EL (cell line): Measurements from ENCODE around the gene SLC35B1.
A peak's percentile ranks its signal among the peaks of the same experiment; 100 is the strongest.
"Not testable (repeated sequence)": the region's sequence is repeated elsewhere in the genome, so short reads cannot be mapped to it uniquely, and the experiment has no call there.

Experiments used
- DNase-seq: peaks from one replicate; pipeline ENCODE4 v3.0.0-alpha.2; 2016

SLC35B1 gene

DNA sequence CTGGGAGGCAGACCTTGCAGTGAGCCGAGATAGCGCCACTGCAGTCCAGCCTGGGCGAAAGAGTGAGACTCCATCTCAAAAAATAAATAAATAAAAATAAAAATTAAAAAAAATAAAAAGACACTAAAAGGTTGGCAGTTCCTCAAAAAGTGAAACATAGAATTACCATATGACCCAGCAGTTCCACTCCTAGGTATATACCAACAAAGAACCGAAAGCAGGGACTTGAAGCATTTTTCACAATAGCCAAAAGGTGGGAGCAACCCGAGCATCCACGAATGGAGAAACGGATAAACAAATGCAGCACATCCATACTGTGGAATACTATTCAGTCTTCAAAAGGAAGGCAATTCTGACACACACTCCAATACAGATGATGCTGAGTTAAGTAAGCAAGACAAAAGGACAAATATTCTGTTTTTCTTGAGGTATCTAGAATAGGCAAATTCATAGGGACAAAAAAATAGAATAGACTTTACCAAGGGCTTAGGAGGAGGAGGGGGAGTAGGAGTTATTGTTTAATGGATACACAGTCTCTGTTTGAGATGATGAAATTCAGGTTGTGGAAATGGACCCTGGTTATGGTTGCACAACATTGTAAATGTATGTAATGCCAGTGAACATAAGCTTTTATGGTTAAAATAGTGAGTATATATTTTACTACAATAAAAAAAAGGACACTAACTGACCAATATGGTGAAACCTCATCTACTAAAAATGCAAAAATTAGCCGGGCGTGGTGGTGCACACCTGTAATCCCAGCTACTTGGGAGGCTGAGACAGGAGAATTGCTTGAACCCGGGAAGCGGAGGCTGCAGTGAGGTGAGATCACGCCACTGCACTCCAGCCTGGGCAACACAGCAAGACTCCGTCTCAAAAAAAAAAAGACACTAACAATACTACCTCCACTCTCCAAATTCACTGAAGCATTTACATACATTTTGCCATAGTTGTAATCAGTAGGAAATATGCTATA lies 27.0 kb upstream of the SLC35B1 start:
- DNase-seq, result no peak

DNA sequence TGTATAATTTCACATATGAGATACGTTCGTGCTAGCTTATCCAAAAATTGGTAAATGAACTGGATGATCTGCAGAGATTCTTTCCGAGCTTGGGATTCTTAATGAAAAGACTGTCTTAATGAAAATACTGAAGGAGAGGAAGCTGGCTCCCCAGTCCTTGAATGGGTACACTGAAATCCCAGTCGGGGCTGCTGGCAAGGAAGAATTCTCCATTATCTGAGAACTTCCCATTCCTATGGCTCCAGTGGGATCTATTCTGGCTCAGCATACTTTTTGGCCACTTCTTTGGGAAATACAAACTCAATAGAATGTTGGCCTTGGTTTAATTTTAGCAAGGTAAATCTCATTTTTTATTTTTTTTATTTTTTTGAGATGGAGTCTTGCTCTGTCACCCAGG lies 23.7 kb upstream of the SLC35B1 start:
- no peak for DNase-seq

DNA sequence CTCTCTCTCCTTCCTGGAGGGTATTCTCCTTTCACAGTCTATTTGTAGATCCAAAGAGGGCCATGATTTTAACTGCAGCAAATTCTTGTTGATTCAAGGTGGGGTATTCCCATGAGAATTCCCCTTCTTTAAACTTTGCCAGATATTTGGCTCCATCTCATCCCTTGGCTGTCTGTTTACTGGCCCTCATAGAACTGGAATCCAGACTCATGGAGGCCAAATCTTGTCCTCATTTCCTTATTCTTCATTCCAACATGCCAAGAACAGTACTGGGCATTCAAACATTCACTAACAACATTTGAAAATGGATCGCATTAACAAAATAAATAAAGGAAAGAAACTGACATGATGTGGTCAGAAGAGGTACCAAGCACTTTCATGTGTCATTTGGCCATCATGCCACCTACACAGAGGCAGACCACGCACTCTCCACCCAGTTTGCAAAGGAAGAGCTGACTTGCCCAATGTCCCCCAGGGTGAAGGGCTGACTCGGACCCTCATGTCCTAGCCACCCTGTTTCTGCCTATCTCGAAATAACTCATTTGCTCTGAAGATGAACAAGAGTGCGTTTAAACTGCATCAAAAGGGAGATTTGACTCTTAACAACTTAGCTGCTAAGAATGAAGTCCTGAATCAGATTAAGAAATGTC lies 23.1 kb upstream of the SLC35B1 start:
- DNase-seq, result no peak

DNA sequence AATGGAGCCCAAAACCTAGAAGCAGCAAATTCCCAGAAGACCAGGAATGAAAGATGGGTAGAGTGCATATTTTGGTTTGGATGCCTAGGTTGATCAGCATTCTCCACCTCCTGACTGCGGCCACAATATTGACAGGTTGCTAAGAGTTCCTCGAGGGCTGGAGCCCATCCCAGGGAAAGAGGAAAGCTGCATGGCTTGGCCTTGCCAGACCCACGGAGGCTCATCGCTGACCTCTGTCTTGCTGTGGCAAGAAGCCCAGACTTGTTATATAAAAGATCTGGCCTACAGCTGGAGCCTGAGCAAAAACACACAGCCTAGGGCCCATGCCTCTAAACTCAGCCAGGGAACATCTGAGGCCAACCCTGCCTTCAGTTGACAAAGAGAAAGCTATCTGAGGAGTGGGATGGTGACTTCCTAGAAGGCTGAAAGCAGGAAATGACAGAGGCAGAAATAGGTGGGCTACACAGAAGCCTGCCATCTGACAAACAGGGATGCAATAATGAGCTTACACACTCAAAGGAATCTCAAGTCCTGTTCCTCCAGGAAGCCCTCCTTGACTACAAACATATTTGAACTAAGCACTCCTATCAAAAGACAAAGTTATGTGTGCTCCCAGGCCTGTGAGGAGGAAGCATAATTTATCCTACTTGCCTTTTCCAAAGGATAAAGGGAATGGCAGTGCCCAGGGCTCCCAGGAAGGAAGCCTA lies 22.5 kb upstream of the SLC35B1 start:
- DNase-seq, result peak; percentile 70

DNA sequence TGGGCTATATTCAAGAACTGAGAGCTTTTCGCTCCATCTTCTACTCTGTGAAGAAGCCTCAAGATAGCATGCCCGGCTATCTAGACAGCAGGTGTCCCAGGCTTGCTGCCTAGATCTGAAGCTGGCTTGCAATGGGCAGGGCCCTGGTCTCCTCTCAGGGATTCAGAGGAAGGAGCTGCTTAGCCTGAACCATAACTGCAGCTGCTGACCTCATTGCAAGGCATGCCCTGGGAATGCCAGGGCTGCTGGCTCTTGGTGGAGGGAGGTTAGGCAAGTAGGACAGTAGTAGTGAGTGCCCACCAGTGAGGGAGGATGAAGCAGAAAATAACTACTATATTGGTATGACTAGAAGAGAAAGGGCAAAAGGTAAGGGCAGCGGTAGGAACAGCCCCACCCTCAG lies 21.3 kb upstream of the SLC35B1 start:
- no peak for DNase-seq

DNA sequence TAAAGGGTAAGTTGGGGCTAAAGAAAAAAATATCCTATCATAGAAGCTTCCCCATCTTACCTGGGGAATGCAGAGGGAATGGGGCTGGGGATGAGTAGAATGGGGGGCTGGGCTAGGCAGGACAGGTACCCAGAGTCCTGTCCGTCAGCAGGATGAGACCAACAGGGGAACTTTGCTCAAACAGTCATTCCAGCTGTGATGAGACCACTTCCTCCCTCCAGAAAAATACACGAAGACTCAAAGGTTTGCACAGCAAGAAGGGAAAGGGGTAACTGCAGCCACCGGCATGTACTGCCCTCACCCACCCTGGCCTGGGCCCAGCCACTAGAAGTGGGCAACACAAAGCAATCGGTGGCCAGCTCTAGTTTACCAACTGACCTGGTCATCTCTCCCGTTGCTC lies 20.7 kb upstream of the SLC35B1 start:
- no peak for DNase-seq

DNA sequence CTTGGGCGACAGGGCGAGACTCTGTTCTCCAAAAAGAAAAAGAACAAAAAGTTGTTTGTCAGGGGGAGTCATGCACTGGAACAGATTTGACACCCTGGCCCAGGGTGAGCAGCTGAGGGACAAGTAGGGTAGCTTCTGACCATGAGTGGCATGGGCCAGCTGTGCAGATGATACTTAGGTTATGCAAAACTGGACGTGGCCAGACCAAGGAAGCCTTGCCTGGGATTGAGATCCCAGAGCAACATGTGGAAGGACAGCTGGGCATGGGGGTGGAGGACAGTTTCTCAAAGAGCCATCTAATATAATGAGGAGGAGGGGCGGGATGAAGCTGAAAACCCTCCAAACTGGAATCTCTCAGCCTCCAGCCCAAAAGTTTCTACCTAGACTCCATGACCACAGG lies 19.6 kb upstream of the SLC35B1 start:
- DNase-seq, result no peak

DNA sequence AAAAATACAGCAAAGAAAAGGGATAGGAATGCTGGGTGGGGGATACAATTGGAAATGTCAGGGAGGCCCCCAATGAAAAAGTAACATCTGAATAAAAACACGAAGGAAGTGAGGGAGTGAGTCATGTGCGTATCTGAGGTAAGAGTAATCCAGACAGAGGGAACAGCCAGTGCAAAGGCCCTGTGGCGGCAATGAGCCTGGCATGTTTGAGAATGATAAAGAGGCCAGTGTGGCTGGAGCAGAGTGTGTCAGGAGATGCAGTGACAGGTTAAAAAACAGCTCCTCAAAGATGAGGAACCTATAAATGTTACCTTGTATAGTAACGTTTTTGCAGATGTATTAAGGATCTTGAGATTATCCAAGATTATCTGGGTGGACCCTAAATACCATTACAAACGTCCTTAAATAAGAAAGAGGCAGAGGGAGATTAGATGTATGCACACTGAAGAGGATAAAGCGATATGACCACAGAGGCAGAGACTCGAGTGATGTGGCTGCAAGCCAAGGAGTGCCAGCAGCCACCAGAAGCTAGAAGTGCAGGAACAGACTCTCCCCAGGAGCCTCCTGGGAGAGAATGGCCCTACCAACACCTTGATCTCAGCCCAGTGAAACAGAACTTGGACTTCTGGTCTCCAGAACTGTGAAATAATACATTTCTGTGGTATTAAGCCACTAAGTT lies 17.8 kb upstream of the SLC35B1 start:
- no peak for DNase-seq

DNA sequence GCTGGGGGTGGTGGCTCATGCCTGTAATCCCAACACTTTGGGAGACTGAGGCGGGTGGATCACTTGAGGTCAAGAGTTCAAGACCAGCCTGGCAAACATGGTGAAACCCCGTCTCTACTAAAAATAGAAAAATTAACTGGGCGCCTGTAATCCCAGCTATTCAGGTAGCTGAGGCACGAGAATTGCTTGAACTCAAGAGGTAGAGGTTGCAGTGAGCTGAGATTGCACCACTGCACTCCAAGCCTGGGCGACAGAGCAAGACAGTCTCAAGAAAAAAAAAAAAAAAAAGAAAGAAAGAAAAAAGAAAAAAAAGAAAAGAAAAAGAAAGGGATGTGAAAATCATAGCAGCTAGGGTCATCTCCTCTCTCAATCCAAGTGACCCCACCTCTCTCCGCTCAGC lies 16.8 kb upstream of the SLC35B1 start:
- DNase-seq, result not testable (repeated sequence)

DNA sequence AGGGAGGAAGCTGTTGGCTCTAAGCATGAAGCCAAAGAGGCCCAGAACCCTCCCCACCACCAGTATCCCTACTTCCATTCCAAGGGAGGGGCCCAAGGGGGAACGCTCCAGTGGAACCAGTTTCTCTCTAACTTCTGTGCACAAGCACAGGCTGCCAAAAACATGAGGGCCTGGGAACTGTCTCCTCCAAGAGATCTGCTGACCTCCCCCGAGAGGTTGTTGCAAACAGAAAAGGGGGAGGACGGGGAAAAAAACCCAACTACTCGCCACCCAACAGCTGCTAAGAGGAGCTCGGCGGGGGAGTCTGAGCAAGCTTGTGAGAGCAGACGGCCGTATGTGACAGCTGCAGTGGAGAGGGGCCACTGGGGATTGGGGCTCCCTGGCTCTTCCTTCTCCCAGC lies 15.7 kb upstream of the SLC35B1 start:
- DNase-seq, result no peak

DNA sequence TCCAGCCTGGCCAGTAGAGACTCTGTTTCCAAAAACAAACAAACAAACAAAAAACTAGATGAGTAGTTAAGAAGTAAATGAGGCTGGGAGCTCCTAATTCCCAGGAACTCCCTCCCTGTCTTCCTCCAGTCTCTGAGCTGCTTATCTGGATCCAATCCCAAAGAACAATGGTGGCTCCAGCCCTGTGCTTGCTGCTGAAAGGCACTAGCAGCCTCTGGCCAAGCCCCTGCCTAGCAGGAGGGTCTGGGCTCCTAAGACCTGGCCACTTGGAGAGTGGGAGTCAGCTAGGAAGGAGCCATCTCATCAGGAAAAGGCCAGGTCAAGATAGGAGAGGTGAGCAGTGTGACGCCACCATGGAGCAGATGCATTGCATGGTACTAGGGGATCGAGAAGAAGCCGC lies 14.3 kb upstream of the SLC35B1 start:
- no peak for DNase-seq

DNA sequence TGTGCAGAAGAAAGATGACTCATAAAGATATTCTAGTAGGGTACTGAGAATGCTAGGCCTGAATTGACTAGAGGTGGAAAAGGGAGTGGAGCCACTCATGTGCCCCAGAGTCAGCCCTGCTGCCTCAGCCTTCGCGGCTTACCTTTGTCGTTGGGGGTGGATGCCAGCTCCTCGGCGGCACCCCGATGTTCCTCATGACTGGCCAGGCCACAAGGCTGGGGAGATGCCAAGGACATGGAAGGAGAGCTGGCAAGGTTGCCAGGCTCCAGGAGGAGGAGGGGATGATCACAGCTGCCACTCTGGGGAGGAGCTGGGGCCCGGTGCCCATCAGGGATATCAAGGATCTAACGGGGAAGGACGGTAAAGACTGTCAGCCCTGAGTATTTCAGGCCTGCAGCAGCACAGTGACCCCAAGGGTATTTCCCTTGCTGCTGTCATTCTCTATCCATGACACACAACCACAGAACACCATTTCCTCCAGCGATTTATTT lies 9.7 kb upstream of the SLC35B1 start:
- DNase-seq, result peak; percentile 28

DNA sequence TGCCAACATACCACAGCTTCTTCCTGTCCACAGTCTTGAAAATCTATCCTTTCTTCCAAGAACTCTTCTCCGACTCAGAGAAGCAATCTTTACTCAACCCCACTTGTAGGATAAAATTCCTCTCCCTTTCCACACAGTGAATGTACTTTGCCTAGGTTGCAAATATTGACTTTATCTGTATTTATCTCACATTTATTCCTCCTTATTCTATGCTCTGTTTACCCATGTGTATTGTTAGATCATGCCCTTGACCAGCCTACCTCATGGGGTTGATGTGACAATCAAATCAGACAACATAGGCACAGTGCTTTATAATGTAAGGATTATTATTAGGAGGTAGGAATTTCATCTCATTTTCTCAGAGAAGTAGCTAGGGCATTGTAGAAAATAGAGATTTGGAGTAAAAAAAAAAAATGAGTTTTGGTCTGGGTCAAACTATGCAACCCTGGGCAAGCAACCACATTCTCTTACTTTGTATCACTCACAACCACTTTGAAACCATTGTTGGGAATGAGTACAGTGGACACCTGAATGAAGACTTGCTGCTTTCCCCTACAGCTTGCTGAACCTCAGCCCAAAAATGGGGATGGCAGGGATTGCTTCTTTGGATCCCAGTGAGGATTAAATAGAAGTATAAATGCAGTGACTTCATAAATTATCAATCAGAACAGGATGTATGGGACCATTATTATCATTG lies 9.1 kb upstream of the SLC35B1 start:
- DNase-seq, result no peak

DNA sequence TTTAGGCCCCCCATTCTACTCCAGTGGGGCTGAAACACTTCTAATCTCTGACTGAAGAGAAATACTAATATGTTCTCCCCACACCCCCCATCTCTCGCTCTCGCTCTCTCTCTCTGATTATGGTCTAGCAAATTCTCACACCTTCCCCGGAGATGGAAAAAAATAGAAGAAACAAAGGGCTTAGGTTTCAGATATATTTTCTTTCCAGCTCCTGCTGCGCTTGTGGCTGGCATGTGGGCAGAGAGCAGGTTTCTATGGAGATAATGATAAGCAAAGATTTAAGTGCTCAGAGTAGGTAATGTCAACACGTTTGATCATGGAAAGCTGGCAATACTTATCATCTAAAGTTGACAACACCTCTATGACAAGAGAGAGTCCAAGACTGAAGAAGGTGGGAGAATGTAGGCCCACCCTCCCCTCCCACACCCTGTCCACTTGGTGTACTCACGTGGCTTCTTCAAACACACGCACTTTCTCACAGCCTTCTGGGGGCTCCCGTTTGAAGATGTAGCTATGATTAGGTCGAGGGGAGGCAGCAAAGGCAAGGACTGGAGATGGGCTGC lies 8.0 kb upstream of the SLC35B1 start:
- DNase-seq, result no peak

DNA sequence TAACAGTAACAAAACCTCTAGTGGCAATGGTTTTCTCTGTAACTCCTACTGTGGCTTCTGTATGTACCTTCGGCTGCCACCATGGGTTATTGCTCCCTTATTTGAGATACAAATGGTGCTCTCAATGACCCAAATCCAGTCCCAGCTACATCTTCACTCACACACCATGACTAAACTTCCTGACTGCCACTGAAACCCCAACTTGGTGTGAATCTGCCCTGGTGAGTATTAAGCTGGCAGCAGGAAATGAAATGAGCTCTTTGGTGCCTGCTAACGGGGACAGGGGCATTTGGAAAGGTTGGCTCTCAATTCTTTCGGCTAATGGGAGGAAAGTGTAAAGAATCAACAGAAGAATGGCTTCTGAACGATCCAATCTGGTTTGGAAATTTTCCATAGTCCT lies 7.5 kb upstream of the SLC35B1 start:
- no peak for DNase-seq

DNA sequence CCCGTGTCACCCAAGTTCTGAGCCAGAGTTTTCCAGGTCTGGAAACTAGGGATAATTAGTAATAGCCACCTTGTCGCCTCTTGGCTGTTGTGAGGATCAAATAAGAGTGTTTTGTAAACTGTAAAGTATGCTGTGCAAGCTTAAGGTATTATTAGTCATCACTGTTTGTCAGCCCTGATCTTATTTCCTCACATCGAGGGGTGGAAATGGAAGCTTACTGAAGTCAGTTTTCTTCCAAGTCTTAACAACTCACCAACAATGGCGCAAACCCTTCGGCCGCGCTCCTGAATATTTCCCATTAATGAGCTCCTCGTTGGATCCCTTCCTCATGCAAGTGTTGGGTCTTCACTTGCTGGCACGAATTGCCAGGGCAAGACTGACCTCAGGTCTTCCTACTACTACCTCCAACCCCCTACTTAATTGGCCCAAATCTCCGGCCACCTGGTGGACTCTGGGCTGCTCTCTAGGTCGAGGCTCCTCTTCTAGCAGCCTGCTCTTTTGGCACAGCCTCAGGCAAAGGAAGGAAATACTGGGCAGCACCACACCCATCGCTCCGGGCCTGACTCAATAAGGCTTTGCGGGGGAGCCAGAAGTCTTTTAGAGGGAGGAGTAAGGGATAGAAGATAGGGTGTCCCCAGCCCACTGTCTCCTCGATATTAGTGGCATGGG lies 885 bp upstream of the SLC35B1 start:
- peak; percentile 21 for DNase-seq

DNA sequence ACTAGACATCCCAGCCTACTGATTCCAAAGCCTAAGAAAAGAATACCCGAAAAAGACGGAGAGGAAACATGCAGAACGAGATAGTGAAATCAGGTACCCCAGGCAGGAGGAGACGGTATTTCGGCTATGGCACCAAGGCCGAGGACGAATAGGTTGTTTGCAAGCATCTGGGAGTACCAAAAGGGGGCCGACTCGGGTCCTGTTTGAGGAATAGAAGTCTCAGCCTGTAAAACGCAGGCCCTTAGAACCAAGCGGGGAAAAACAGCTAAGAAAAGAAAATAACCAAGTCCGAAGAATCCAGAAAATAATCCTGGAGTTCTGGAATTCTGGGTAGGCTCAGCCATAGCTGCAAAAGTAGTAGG lies 537 bp downstream of the SLC35B1 start:
- peak; percentile 12 for DNase-seq

DNA sequence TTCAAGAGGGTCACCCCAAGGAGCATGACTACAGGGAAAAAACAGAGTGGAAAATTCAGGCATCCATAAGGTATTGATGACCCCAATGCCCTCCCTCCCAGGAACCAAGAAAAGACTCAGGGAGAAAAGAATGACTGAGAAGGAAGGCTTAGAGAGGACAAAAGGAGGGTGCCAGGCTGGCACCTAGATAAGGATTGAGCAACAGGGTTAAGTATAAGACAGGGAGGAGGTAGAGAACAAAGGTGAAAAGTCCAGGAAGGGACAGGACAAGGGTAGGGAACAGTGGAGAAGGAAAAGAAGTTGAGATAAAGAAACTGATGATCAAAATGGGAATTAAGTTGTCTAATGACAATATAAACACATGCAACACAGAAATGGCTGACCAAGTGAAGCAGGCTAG lies 2.5 kb downstream of the SLC35B1 start:
- no peak for DNase-seq

DNA sequence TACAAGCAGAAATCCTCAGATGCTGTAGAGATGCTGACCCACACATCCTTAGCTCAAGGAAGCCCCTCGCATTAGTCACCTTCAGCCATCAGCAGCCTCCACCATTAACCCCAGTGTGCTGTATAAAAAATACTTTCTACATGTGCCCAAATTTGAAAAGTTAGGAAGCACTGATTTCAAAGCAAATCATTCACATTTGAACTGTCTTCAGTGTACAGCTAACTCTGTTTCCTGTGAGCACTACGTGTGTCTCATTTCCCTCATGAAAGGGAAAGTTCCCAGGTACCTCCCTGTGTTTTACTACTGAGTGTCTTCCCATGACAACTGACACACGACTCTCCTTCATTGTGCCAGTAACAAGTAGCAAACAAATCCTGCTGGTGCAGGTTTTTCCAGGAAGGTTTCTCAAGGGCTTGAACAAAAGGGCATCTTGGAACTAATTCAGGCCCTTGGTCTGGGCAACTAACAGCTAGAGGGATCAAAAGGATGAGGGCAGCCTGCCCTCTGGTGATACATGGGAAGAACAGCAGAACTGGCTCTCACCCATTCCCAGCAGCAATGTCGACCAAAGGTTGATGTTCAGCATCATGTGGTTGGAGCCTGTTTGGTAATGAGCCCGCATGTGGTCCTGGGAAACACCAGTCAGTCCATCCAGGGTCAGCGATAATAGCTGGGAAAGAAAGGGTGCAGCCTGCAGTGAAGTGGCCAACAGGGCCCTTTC lies 4.0 kb downstream of the SLC35B1 start:
- DNase-seq, result peak; percentile 36

DNA sequence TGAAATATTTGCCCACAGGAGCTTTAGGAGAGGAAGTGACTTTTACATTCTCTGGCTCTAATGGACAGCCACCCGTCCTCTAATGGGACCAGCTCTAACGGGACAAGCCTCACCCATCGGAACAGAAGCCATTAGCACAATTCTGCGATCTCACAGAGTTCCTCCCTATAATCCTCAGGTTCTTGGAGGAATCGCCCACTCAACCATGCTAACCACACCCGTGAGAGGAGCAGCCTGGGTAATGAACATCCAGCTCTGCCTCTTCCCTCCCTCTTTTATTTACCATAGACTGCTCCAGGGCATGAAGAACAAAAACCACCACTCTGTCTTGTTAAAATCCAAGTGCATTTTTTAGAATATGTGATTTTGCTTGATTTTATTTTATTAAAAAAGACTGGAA lies 6.8 kb downstream of the SLC35B1 start:
- DNase-seq, result no peak
